HG03521 (cell line): Measurements from ENCODE around the gene RAB11FIP2.
"Not testable (repeated sequence)": the region's sequence is repeated elsewhere in the genome, so short reads cannot be mapped to it uniquely, and the experiment has no call there.

Experiments
- ATAC-seq: cut with Tn5 transposase; IDR thresholded peaks from one replicate; pipeline ENCODE4 v1.9.1; 2021; ENCODE audit warnings: mild to moderate bottlenecking, moderate library complexity; ENCODE audit not compliant: unreplicated experiment

Gene RAB11FIP2

GRCh38 chr10:118046395-118047156 is at the start of gene RAB11FIP2:
Gene RAB11FIP2, minus strand, starts transcription at chr10:118046941. Its CDS starts 778 bp downstream, at chr10:118046163.
- peak; percentile 95 for ATAC-seq

- ATAC-seq = no peak
These were observed 49.3 kb upstream of the RAB11FIP2 start for GRCh38 chr10:118096022-118096421.

DNA sequence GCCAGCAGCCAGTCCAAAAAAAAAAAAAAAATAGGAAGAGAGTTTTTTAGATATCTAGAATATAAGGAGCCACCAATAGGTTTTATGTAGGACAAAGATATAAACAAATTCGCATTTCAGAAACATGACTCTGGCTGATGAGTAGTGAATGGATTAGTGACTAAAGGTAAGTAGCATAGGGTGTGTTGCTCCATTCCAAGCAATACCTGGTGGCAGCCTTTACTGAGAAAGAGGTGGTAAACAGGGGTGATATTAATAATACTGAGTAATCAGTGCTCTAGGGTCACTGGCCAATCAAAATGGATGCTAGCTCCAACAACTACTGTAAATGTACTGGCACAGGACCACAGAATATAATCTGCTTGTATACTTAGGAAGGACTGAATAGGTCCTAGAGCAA is 45.5 kb upstream of the RAB11FIP2 start:
- no peak for ATAC-seq

DNA sequence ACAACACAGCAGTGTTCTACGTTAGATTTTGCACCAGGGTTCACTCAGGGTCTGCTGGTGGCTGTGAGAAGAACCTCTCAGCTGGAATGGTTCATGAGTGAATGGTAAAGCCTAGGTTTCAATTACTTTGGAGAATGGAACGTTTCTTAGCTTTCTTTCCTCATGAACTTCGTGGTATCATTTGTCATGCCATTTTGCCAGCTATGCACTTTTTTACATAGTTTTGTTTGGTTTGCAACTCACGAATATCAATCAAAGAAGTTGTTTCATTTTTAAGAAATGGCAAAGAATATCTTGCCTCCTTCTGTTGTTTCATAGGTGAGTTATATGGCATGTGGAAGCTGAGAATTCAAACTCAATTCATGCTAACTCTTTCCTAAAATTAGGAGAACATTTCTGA is 34.1 kb upstream of the RAB11FIP2 start:
- ATAC-seq = no peak

- ATAC-seq = no peak
These were observed 30.0 kb upstream of the RAB11FIP2 start for GRCh38 chr10:118076705-118077104.

DNA sequence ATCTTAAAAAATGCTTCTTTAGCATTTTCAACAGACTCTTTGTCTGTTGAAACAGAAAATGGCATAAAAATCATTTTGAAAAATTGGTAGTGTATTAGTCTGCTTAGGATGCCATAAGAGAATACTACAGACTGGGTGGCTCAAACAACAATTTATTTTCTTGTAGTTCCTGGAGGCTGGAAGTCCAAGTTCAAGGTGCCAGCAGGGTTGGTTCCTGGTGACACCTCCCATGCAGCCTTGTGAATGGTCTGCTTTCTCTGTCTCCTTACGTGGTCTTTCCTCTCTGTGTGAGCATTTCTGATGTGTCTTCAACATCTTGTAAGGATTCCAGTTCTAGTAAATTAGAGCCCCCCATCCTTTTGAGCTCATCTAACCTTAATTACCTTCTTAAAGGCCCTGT is 26.1 kb upstream of the RAB11FIP2 start:
- ATAC-seq = no peak

DNA sequence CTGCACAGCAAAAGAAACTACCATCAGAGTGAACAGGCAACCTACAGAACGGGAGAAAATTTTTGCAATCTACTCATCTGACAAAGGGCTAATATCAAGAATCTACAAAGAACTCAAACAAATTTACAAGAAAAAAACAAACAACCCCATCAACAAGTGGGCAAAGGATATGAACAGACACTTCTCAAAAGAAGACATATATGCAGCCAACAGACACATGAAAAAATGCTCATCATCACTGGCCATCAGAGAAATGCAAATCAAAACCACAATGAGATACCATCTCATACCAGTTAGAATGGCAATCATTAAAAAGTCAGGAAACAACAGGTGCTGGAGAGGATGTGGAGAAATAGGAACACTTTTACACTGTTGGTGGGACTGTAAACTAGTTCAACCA is 20.6 kb upstream of the RAB11FIP2 start:
- not testable (repeated sequence) for ATAC-seq

- ATAC-seq = no peak
These were observed 16.1 kb upstream of the RAB11FIP2 start for GRCh38 chr10:118062798-118063238.

GRCh38 chr10:118058371-118058770 is 11.6 kb upstream of the RAB11FIP2 start:
- ATAC-seq = no peak

DNA sequence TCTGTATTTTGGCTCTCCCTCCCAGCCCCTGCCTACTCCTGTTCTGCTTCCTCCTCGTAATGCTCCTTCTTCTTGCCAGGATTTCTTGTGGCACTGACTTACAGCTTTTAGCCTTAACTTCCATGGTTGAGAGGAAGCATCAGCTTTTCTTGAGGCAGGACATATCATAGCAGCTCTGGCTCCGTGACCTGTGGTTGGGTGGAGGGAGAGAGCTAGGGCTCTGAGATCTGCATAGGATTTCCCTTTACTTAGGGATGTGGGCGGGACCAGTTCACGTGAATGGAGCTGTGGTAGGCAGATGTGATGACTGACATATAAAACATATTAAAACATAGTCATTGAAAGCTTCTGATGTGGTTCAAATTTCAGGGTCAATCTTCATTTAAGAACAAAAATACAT is 10.6 kb upstream of the RAB11FIP2 start:
- no peak for ATAC-seq

DNA sequence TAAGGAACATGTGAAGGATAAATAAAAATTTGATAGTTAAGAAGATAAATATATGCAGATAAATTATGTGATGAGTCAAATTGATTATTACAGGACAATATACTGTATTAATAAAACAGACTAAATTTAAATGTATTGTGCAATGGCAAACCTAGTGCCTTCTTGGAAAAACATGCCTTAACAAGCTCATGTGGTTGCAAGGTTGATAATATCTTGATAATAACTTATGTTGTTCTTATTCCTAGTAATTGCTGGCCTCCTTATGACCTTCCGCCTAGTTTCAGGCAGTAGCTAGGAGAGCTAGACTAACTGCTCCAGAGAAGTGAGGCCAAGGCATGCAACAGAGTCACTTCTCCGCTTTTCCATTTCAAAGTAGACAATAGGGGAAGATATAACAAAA is 7.6 kb upstream of the RAB11FIP2 start:
- no peak for ATAC-seq

GRCh38 chr10:118052816-118053215 is 6.1 kb upstream of the RAB11FIP2 start:
- ATAC-seq = no peak

GRCh38 chr10:118047880-118048279 is 1.1 kb upstream of the RAB11FIP2 start:
- no peak for ATAC-seq

- ATAC-seq = no peak
These were observed 497 bp upstream of the RAB11FIP2 start for GRCh38 chr10:118047157-118047719.

DNA sequence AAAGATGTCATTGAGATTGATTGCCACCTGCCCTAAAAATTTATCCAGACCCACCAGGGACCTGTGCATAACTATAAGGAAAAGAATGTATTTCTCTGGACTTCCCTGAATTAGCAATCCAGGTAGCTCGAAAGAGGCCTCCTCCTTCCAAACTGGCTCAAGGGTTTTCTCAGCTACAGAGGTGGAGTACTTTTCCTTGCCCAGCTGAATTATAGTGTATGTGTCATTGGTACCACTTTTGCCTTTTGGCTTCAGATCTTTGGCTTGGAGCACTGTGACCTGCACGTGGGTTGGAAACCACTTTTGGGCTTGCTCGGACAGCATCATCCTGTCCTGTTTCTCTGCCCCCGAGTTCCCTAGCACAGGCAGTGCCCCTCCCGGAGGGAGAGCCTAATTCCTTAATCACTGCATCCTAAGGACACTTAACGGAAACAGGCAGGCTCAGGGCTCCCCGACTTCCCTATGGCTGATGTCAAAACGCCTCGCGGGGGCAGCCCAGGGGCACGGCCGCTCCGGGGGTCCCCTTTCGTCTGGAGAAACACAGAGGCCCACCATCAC is 825 bp downstream of the RAB11FIP2 start:
- ATAC-seq = peak; percentile 21

- ATAC-seq = no peak
These were observed 1.4 kb downstream of the RAB11FIP2 start for GRCh38 chr10:118045158-118045836.

- ATAC-seq = no peak
These were observed 3.9 kb downstream of the RAB11FIP2 start for GRCh38 chr10:118042827-118043242.

DNA sequence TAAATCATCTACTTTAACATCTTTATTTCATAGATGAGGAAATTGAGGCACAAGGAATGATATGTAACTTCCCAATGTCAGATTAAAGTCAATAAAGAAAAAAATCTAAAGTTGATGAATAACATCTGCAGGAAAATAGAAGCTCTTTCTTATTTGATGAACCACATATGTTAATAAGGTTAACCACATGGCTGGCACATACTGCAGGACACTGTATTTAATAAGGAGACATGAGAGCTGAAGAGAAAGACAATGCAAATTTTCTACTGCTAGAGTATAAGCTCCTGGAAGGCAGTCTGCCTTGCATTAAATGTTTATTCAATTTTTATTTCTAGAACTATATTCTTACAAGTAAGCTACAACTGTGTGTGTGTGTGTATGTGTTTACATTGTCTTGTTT is 4.4 kb downstream of the RAB11FIP2 start:
- ATAC-seq = no peak

DNA sequence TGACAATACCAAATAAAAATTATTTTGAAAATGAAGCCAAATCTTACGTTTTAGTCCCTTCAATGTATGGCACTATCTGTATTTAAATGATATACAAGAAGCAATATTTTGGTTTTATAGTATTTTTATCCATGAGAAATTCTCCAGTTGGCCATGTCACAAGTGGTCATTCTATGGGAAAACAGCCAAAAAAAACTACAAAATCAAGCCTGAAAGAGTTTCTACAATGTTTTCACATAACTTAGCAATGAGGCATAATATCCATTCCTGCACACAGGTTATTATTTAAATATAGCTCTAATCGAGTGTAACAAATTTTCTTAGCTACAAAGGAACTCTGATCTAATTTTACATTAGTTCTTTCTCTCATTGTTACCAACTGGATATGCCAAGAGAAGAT is 5.4 kb downstream of the RAB11FIP2 start:
- no peak for ATAC-seq

- no peak for ATAC-seq
These were observed 10.4 kb downstream of the RAB11FIP2 start for GRCh38 chr10:118036281-118036875.

DNA sequence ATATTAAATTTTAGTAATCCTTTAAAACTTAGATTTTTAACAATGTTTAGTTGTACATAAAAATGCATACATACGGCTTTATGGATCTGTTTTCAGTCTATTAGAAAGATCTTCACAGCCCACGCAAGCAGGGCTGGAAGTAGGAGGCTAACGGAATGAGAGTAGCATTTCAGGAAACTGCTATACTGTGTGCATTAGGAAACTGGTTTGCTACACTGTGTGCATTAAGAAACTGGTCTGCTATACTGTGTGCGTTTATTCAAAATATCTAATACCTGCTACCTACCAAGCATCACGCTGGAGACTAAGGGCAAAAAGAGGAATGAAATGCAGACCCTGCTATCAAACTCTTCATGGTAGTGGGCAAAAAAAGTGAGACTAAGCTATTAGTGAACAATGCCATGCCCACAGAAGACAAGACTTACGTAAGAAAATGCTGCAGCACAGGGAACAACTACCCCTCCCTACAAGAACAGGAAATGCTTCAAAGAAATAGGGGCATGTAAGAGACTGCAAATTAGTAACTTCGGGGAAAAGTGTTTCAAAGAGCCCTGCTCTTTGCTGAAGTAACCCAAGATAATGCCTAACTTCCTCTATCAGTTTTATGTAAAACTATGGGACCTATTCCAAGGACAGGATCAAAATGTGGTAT is 11.3 kb downstream of the RAB11FIP2 start:
- ATAC-seq = no peak
